HS-27A (cell line): ENCODE data around the gene TIGD1.
"Not testable (repeated sequence)": the region's sequence is repeated elsewhere in the genome, so short reads cannot be mapped to it uniquely, and the experiment has no call there.

Experiments used
- DNase-seq: peaks from one replicate; pipeline ENCODE4 v3.0.0-alpha.2; 2012; ENCODE audit warnings: low read depth, missing footprints

Gene TIGD1

GRCh38 chr2:232539298-232540231 is 10.8 kb downstream of the TIGD1 start, which contains the start of gene CHRNG:
TSS of gene CHRNG (plus strand) at chr2:232539692. CDS start at chr2:232539748, 56 bp downstream.
- no peak for DNase-seq

- DNase-seq: no peak
Observed at GRCh38 chr2:232538671-232539070, 11.7 kb downstream of the TIGD1 start.

- no peak for DNase-seq
Observed at GRCh38 chr2:232537499-232537898, 12.9 kb downstream of the TIGD1 start.

- no peak for DNase-seq
Observed at GRCh38 chr2:232537079-232537478, 13.3 kb downstream of the TIGD1 start.

- DNase-seq: no peak
Observed at GRCh38 chr2:232535761-232536530, 14.4 kb downstream of the TIGD1 start.

GRCh38 chr2:232534940-232535651 is 15.3 kb downstream of the TIGD1 start:
- no peak for DNase-seq

- DNase-seq: no peak
Observed at GRCh38 chr2:232533944-232534710, 16.2 kb downstream of the TIGD1 start.

- DNase-seq: not testable (repeated sequence)
Observed at GRCh38 chr2:232532821-232533220, 17.5 kb downstream of the TIGD1 start.

GRCh38 chr2:232532419-232532818 is 17.9 kb downstream of the TIGD1 start:
- no peak for DNase-seq

- DNase-seq: no peak
Observed at GRCh38 chr2:232530626-232531260, 19.6 kb downstream of the TIGD1 start.

GRCh38 chr2:232529806-232530547 is 20.4 kb downstream of the TIGD1 start:
- DNase-seq: no peak

- no peak for DNase-seq
Observed at GRCh38 chr2:232528746-232529460, 21.5 kb downstream of the TIGD1 start.

GRCh38 chr2:232527905-232528470 is 22.4 kb downstream of the TIGD1 start:
- no peak for DNase-seq

- no peak for DNase-seq
Observed at GRCh38 chr2:232526372-232526941, 23.9 kb downstream of the TIGD1 start.

- DNase-seq: no peak
Observed at GRCh38 chr2:232525791-232526371, 24.5 kb downstream of the TIGD1 start, which contains the start of gene CHRND. TSS of gene CHRND (plus strand) at chr2:232526160. CDS start at chr2:232526216, 56 bp downstream.

- DNase-seq: no peak
Observed at GRCh38 chr2:232525199-232525598, 25.2 kb downstream of the TIGD1 start.

- DNase-seq: no peak
Observed at GRCh38 chr2:232524771-232525170, 25.6 kb downstream of the TIGD1 start.
